H1 (cell line): ENCODE results near the gene MT1F. TPM values are rescaled to one million over a fixed set of nuclear protein-coding genes. Genes with fewer than 3 reads are reported as not detected.

Experiments used
- SRF ChIP-seq: IDR thresholded peaks from 2 replicates; pipeline ENCODE4 v1.6.1; 2011; ENCODE audit warnings: mild to moderate bottlenecking, low read depth, low read length, moderate library complexity
- polyA plus RNA-seq, 7 experiments: library from polyadenylated mRNA; depleted of rRNA in 3 of 7; stranded (reverse) in 5 of 7; unstranded in 2 of 7; fragments of >200 nt in 5 of 7; fragments of 200-250 nt in 2 of 7; gene quantifications; 1 replicate in 5 of 7; 2 replicates in 1 of 7; 4 replicates in 1 of 7; pipeline versions ENCODE4 v1.2.1 to v1.2.3, GENCODE V29; 2011 to 2013; ENCODE audit warnings: missing spikeins in 2 of 7, mixed read lengths in 2 of 7
- total RNA-seq: library from RNA; stranded (reverse); fragmentation: NEBNext Ultra II Directional; extraction: Animal tissue kit (Norgen Biotek cat#: 25700); gene quantifications from 2 replicates; pipeline ENCODE4 v1.2.1, GENCODE V29; 2021
- TF ChIP-seq, protein P1 (sequence below): IDR thresholded peaks from 2 replicates; pipeline ENCODE4 v1.6.1; 2012; ENCODE audit warnings: inconsistent platforms

MT1F gene
- total and polyA plus RNA-seq, 2 of the 8 experiments (the other 6 are each of a cell fraction or from before 2014, with no cell fraction given), result 5.9 to 20.8 TPM

DNA sequence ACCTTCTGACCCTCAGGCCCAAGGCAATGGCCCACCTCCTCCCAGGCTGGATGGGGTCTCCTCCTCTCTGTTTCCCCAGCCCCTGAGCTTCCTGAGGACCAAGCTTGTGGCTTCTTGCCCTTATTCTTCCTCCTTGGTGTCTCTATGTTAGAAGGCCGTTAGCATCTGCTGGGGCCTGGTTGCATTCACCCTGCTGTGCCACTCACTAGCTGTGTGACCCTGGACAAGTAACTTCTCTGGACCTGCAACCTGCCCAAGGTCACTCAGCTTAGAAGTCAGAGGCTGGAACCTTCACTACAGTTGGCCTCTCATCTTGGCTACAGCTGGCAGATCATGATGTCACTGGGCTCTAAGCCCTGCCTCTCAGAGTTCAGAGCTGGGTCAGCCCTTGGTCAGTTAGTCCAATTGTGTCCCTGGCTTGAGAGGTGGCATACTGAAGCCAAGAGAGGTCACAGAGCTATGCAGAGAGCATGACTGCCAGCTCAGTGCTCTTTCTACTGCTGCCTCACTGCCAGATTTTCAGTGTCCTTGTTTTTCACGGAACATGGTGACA, 46.4 kb upstream of the MT1F start (continued):
- TF ChIP-seq, protein P1, sequence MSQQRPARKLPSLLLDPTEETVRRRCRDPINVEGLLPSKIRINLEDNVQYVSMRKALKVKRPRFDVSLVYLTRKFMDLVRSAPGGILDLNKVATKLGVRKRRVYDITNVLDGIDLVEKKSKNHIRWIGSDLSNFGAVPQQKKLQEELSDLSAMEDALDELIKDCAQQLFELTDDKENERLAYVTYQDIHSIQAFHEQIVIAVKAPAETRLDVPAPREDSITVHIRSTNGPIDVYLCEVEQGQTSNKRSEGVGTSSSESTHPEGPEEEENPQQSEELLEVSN, result no peak
- TF ChIP-seq SRF, result no peak
